ENCODE data around the gene SLC35F1.

- TF ChIP-seq YY1 (IDR thresholded peaks at IDR 0.05; ENCODE audit: insufficient read depth, insufficient read length) (no peak), ZNF274 (IDR thresholded peaks at IDR 0.05; ENCODE audit: low read depth, low read length) (no peak), SUZ12 (IDR thresholded peaks at IDR 0.05; ENCODE audit: extremely low read depth, insufficient read depth, insufficient read length) (no peak)
These were observed 258.4 kb downstream of the SLC35F1 start for GRCh38 chr6:118165500-118165899.
